Ovary (tissue), 9 donors: ENCODE results near the gene GUCA2B. TPM values are rescaled to one million over a fixed set of nuclear protein-coding genes. Genes with fewer than 3 reads are reported as not detected.

Experiments used
- DNase-seq, 5 donors: peaks; one replicate each; pipeline ENCODE4 v3.0.0-alpha.2; 2019 to 2020
- H3K27ac ChIP-seq, 2 donors: fragments of 200-600 bp; one replicate each; pipeline versions ENCODE4 v1.5.1 to v1.8.0; 2019 to 2022
- H3K27me3 ChIP-seq: fragments of 200-600 bp; one replicate; pipeline ENCODE4 v1.8.0; 2022
- H3K36me3 ChIP-seq: fragments of 200-600 bp; sonication (generic); one replicate; pipeline ENCODE4 v1.5.1; 2019
- H3K4me1 ChIP-seq: one replicate; pipeline ENCODE4 v1.8.1; 2013; ENCODE audit warnings: mild to moderate bottlenecking, moderate library complexity; ENCODE audit not compliant: insufficient read depth
- H3K4me3 ChIP-seq: fragments of 200-600 bp; sonication (generic); one replicate; pipeline ENCODE4 v1.5.1; 2017
- H3K9me3 ChIP-seq, 2 donors: fragments of 200-600 bp in 1 of 2; sonication (generic) in 1 of 2; one replicate each; pipeline versions ENCODE4 v1.5.1 to v1.8.1; 2013 to 2019; ENCODE audit warnings: mild to moderate bottlenecking in 1 of 2, moderate library complexity in 1 of 2
- CTCF ChIP-seq, 3 donors: fragments of 450-650 bp in 2 of 3; fragments of 200-600 bp in 1 of 3; IDR thresholded peaks; one replicate each; pipeline versions ENCODE4 v1.5.1 to v1.8.0; 2016 to 2022; ENCODE audit warnings: antibody characterized with exemption in 3 of 3, mild to moderate bottlenecking in 1 of 3
- EP300 ChIP-seq: sonication (generic); formaldehyde crosslinking; IDR thresholded peaks from one replicate; pipeline ENCODE4 v1.6.1; 2017; ENCODE audit warnings: antibody characterized with exemption
- POLR2A ChIP-seq: fragments of 450-650 bp; IDR thresholded peaks from one replicate; pipeline ENCODE4 v1.6.1; 2017; ENCODE audit warnings: antibody characterized with exemption, mild to moderate bottlenecking, moderate library complexity
- WGBS, 3 donors: extraction: QIAGEN DNeasy Blood & Tissue Kit in 1 of 3; methylation state at CpG; one replicate each; pipeline versions ENCODE4 v1.1.5 to v1.1.7; 2013 to 2017; 5-methylcytosine and 5-hydroxymethylcytosine counted together
- intact Hi-C, 4 donors: fragments of 100-400 bp; cut with DNase I; formaldehyde crosslinking; loops; one replicate each; pipeline versions ENCODE4 v1.11.0 to v1.15.1; 2022 to 2023
- polyA plus RNA-seq, 2 donors: library from polyadenylated mRNA; stranded (reverse); fragments of 200-250 nt in 1 of 2; fragments of 350-450 nt in 1 of 2; fragmentation: Illumina TruSeq in 1 of 2; extraction: RNeasy Lipid Tissue Mini Kit (QIAGEN cat#74804) in 1 of 2; gene quantifications; one replicate each; pipeline ENCODE4 v1.2.3, GENCODE V29; 2013 to 2014
- total RNA-seq, 7 donors: library from RNA; depleted of rRNA in 2 of 7; stranded (reverse); fragments of >200 nt in 2 of 7; fragmentation: NEBNext Ultra II Directional in 3 of 7; extraction: Animal tissue kit (Norgen Biotek cat#: 25700) in 3 of 7; gene quantifications; one replicate each; pipeline versions ENCODE4 v1.1.0 to v1.2.4, GENCODE V29; 2016 to 2023
- donor health status: DM: no; HTN: no; CAD: no; lungs with moderate emphysema.
- donor health status: DM: no; HTN: no; CAD: no.
- donor health status: Bipolar disorder and iron deficiency.
- donor health status: DM: yes; HTN: yes; CAD: no.
- donor health status: DM: no; HTN: no; CAD: no.
- donor health status: DM: yes; HTN: yes; CAD: no.

The GUCA2B gene
- total and polyA plus RNA-seq, 9 donors: not detected

GRCh38 chr1:42114229-42114628, 39.0 kb upstream of the GUCA2B start:
- H3K27me3 ChIP-seq: no peaks in the 10 kb centered on the region
- H3K4me3 ChIP-seq: no peak overlapping the region
- 66 to 70% (median 67%) methylated on average over 5 of the region's 5 CpGs for WGBS, 3 donors
- intact Hi-C loops: no loop called here
- H3K27ac ChIP-seq: no peak overlapping the region
- no peaks in the 10 kb centered on the region for H3K4me1 ChIP-seq
- TF ChIP-seq CTCF (IDR thresholded peaks at IDR 0.05): no peak
- TF ChIP-seq POLR2A: no peak
- H3K36me3 ChIP-seq: no peaks in the 10 kb centered on the region
- no peaks in the 10 kb centered on the region for H3K9me3 ChIP-seq
- no peak for DNase-seq

- 84 to 87% (median 87%) methylated on average over 5 of the region's 5 CpGs for WGBS, 3 donors
- no peak overlapping the region for H3K4me3 ChIP-seq
- no peak for DNase-seq
- no peak for TF ChIP-seq EP300
- TF ChIP-seq POLR2A: no peak
- no peak for TF ChIP-seq CTCF (IDR thresholded peaks at IDR 0.05)
- no peaks in the 10 kb centered on the region for H3K4me1 ChIP-seq
- H3K27me3 ChIP-seq: no peaks in the 10 kb centered on the region
- H3K9me3 ChIP-seq: no peaks in the 10 kb centered on the region
- no peaks in the 10 kb centered on the region for H3K36me3 ChIP-seq
- H3K27ac ChIP-seq: no peak overlapping the region
- intact Hi-C loops: no loop called here
These were observed 36.0 kb upstream of the GUCA2B start for GRCh38 chr1:42117214-42117613.

GRCh38 chr1:42118125-42118524, 35.1 kb upstream of the GUCA2B start:
- DNase-seq: no peak
- Histone ChIP-seq H3K27ac (no peak overlapping the region), H3K27me3 (no peaks in the 10 kb centered on the region), H3K36me3 (no peaks in the 10 kb centered on the region), H3K4me1 (no peaks in the 10 kb centered on the region), H3K4me3 (no peak overlapping the region), H3K9me3 (no peaks in the 10 kb centered on the region)
- WGBS, 3 donors: 68 to 81% (median 72%) methylated on average over 1 of the region's 1 CpG
- intact Hi-C loops: no loop called here
- no peak for TF ChIP-seq CTCF (IDR thresholded peaks at IDR 0.05)
- TF ChIP-seq EP300: no peak
- no peak for TF ChIP-seq POLR2A

GRCh38 chr1:42122408-42122807, 30.8 kb upstream of the GUCA2B start:
- Histone ChIP-seq H3K27ac (no peak overlapping the region), H3K9me3 (no peaks in the 10 kb centered on the region), H3K27me3 (no peaks in the 10 kb centered on the region), H3K4me1 (no peaks in the 10 kb centered on the region), H3K4me3 (no peak overlapping the region), H3K36me3 (no peaks in the 10 kb centered on the region)
- intact Hi-C loops: no loop called here
- no peak for DNase-seq
- 93 to 96% (median 94%) methylated on average over 3 of the region's 3 CpGs for WGBS, 3 donors
- no peak for TF ChIP-seq EP300
- TF ChIP-seq CTCF (IDR thresholded peaks at IDR 0.05): no peak
- no peak for TF ChIP-seq POLR2A

- intact Hi-C loops: no loop called here
- no peak for DNase-seq
- WGBS, 3 donors: 0 to 79% (median 27%) methylated on average over 1 of the region's 1 CpG
- H3K36me3 ChIP-seq: no peaks in the 10 kb centered on the region
- H3K27ac ChIP-seq: no peak overlapping the region
- peaks cover 2% of the 10 kb centered on the region for H3K4me1 ChIP-seq
- no peak overlapping the region for H3K4me3 ChIP-seq
- H3K9me3 ChIP-seq: no peaks in the 10 kb centered on the region
- no peak for TF ChIP-seq CTCF (IDR thresholded peaks at IDR 0.05)
- TF ChIP-seq EP300: no peak
- TF ChIP-seq POLR2A: no peak
- H3K27me3 ChIP-seq: no peaks in the 10 kb centered on the region
These were observed 27.7 kb upstream of the GUCA2B start for GRCh38 chr1:42125552-42125951.
